H1 (cell line): ENCODE measurements around the gene XPOT. TPM values are rescaled to one million over a fixed set of nuclear protein-coding genes. Genes with fewer than 3 reads are reported as not detected.
A peak's percentile ranks its signal among the peaks of the same experiment; 100 is the strongest.

Experiments
- CBX8 ChIP-seq: fragments of 300-800, 300-1000 bp; sonication (generic); IDR thresholded peaks from 2 replicates; pipeline ENCODE4 v1.7.1; 2016; ENCODE audit warnings: low read depth, low read length, borderline replicate concordance
- CHD1 ChIP-seq: IDR thresholded peaks from 2 replicates; pipeline ENCODE4 v1.6.1; 2012; ENCODE audit warnings: low read depth, low read length, improper control_type of control experiment
- CHD2 ChIP-seq: IDR thresholded peaks from 2 replicates; pipeline ENCODE4 v1.6.1; 2012; ENCODE audit warnings: low read length, improper control_type of control experiment
- GTF2F1 ChIP-seq: IDR thresholded peaks from 2 replicates; pipeline ENCODE4 v1.6.1; 2012; ENCODE audit warnings: low read depth, low read length, improper control_type of control experiment, borderline replicate concordance
- KDM1A ChIP-seq: fragments of 200-600, 300-600 bp; sonication (generic); IDR thresholded peaks from 2 replicates; pipeline ENCODE4 v1.7.1; 2016; ENCODE audit warnings: mild to moderate bottlenecking, low read length, borderline replicate concordance
- NANOG ChIP-seq: IDR thresholded peaks from 2 replicates; pipeline ENCODE4 v1.6.1; 2011; ENCODE audit warnings: low read length, low read depth, mild to moderate bottlenecking, inconsistent platforms; ENCODE audit not compliant: insufficient read depth, poor library complexity, severe bottlenecking
- POLR2A ChIP-seq, 2 experiments: IDR thresholded peaks; 1 replicate in 1 of 2; 2 replicates in 1 of 2; pipeline ENCODE4 v1.6.1; 2011; ENCODE audit warnings: low read depth in 2 of 2, low read length in 2 of 2, mild to moderate bottlenecking in 2 of 2; ENCODE audit errors: control extremely low read depth in 1 of 2
- POLR2AphosphoS5 ChIP-seq: IDR thresholded peaks from 2 replicates; pipeline ENCODE4 v1.6.1; 2011; ENCODE audit warnings: low read depth, low read length
- RAD21 ChIP-seq, 2 experiments: IDR thresholded peaks in 1 of 2; conservative IDR thresholded peaks in 1 of 2; 2 replicates each; pipeline ENCODE4 v1.6.1; 2011; ENCODE audit warnings: low read depth in 2 of 2, low read length in 2 of 2, improper control_type of control experiment in 1 of 2, inconsistent platforms in 1 of 2, mild to moderate bottlenecking in 1 of 2, moderate library complexity in 1 of 2
- SIN3A ChIP-seq, 2 experiments: IDR thresholded peaks in 1 of 2; conservative IDR thresholded peaks in 1 of 2; 2 replicates each; pipeline ENCODE4 v1.6.1; 2011 to 2012; ENCODE audit warnings: low read length in 2 of 2, improper control_type of control experiment in 1 of 2, low read depth in 1 of 2, mild to moderate bottlenecking in 1 of 2
- TAF7 ChIP-seq: optimal IDR thresholded peaks from 2 replicates; pipeline ENCODE3; 2011; ENCODE audit warnings: low read depth, mild to moderate bottlenecking, inconsistent platforms, low read length, moderate library complexity, borderline replicate concordance
- YY1 ChIP-seq: IDR thresholded peaks from 2 replicates; pipeline ENCODE4 v1.6.1; 2011; ENCODE audit warnings: low read depth, mild to moderate bottlenecking, low read length
- polyA plus RNA-seq, 7 experiments: library from polyadenylated mRNA; depleted of rRNA in 3 of 7; stranded (reverse) in 5 of 7; unstranded in 2 of 7; fragments of >200 nt in 5 of 7; fragments of 200-250 nt in 2 of 7; gene quantifications; 1 replicate in 5 of 7; 2 replicates in 1 of 7; 4 replicates in 1 of 7; pipeline versions ENCODE4 v1.2.1 to v1.2.3, GENCODE V29; 2011 to 2013; ENCODE audit warnings: missing spikeins in 2 of 7, mixed read lengths in 2 of 7
- total RNA-seq: library from RNA; stranded (reverse); fragmentation: NEBNext Ultra II Directional; extraction: Animal tissue kit (Norgen Biotek cat#: 25700); gene quantifications from 2 replicates; pipeline ENCODE4 v1.2.1, GENCODE V29; 2021

The XPOT gene
- total and polyA plus RNA-seq, 2 of the 8 experiments (the other 6 are each of a cell fraction or from before 2014, with no cell fraction given) = 38.8 to 176 TPM

- TF ChIP-seq NANOG (no peak), CBX8 (no peak), SIN3A (conservative IDR thresholded peaks at IDR 0.05 in 1 of 2, IDR thresholded peaks at IDR 0.05 in 1 of 2; ENCODE audit: low read depth in 1 of 2, low read length in 2 of 2) (no peak), YY1 (0 out of 2 replicates have a peak, but pooled peaks have one; percentile 26), POLR2A (IDR thresholded peaks at IDR 0.05; ENCODE audit: control extremely low read depth in 1 of 2, low read depth in 2 of 2, low read length in 2 of 2) (peak; percentile 53 to 78), TAF7 (peak; percentile 30), GTF2F1 (peak; percentile 73; the same call in 1 of the 2 replicates), CHD1 (no peak), POLR2AphosphoS5 (peak; percentile 73), KDM1A (no peak), CHD2 (no peak), RAD21 (IDR thresholded peaks at IDR 0.05 in 1 of 2, conservative IDR thresholded peaks at IDR 0.05 in 1 of 2; ENCODE audit: low read depth in 2 of 2, low read length in 2 of 2) (peak; percentile 5 to 21; a peak in 2 of 4 replicates)
Measured at GRCh38 chr12:64390275-64390851, 13.8 kb upstream of the XPOT start, which contains the start of gene C12orf56 (continued).
